Cardiac fibroblast (primary cell): ENCODE data around the gene RETREG1.

ENCODE experiments used
- DNase-seq, 2 donors: peaks; one replicate each; pipeline versions ENCODE4 v3.0.0 to v3.0.0-alpha.2; 2010; ENCODE audit warnings: low read depth in 2 of 2
- H3K4me3 ChIP-seq, 2 donors: replicated peaks in 1 of 2; 1 replicate in 1 of 2; 2 replicates in 1 of 2; pipeline ENCODE4 v1.5.1; 2011; ENCODE audit warnings: low read depth in 2 of 2, low read length in 2 of 2, mild to moderate bottlenecking in 2 of 2, moderate library complexity in 1 of 2
- TF ChIP-seq, protein P1 (sequence below): IDR thresholded peaks from one replicate; pipeline ENCODE4 v1.5.1; 2011; ENCODE audit warnings: low read depth, mild to moderate bottlenecking, low read length, inconsistent platforms

The RETREG1 gene

GRCh38 chr5:16459451-16459850 lies 157.3 kb downstream of the RETREG1 start:
- TF ChIP-seq, protein P1, sequence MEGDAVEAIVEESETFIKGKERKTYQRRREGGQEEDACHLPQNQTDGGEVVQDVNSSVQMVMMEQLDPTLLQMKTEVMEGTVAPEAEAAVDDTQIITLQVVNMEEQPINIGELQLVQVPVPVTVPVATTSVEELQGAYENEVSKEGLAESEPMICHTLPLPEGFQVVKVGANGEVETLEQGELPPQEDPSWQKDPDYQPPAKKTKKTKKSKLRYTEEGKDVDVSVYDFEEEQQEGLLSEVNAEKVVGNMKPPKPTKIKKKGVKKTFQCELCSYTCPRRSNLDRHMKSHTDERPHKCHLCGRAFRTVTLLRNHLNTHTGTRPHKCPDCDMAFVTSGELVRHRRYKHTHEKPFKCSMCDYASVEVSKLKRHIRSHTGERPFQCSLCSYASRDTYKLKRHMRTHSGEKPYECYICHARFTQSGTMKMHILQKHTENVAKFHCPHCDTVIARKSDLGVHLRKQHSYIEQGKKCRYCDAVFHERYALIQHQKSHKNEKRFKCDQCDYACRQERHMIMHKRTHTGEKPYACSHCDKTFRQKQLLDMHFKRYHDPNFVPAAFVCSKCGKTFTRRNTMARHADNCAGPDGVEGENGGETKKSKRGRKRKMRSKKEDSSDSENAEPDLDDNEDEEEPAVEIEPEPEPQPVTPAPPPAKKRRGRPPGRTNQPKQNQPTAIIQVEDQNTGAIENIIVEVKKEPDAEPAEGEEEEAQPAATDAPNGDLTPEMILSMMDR, result no peak
- no peak for DNase-seq
- no peak overlapping the region for H3K4me3 ChIP-seq

GRCh38 chr5:16457853-16458252 lies 158.9 kb downstream of the RETREG1 start:
- H3K4me3 ChIP-seq, result no peak overlapping the region
- DNase-seq, result peak in 1 of 2 donors; percentile 25
- TF ChIP-seq, protein P1, result no peak

- TF ChIP-seq, protein P1, result peak; percentile 1
- DNase-seq, result no peak
- H3K4me3 ChIP-seq, result no peak overlapping the region
These were observed 159.3 kb downstream of the RETREG1 start for GRCh38 chr5:16457451-16457850.

GRCh38 chr5:16456103-16456832 lies 160.5 kb downstream of the RETREG1 start:
- TF ChIP-seq, protein P1, result peak; percentile 60
- no peak overlapping the region for H3K4me3 ChIP-seq
- DNase-seq, result peak; percentile 85 to 91

GRCh38 chr5:16455668-16456067 lies 161.1 kb downstream of the RETREG1 start:
- peak in 1 of 2 donors; percentile 10 for DNase-seq
- TF ChIP-seq, protein P1, result no peak
- no peak overlapping the region for H3K4me3 ChIP-seq

DNA sequence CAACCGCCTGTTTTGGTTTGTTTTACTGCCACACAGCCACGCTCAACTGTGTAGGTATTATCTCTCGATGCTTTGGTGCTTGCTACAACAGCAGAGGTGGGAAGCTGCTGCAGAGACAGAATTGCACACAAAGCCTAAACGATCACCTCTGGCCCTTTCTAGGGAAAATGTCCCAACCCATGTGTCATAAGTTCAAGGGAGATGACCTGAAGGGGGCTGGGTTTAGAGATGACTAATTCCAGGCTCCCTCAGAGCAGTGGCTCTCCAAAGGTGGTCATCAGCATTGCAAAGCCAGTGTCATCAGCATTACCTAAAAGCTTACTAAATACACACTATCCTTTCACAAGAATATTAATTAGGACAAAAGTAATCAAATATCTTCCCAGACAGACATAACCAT lies 162.1 kb downstream of the RETREG1 start:
- no peak overlapping the region for H3K4me3 ChIP-seq
- DNase-seq, result peak in 1 of 2 donors; percentile 24
- TF ChIP-seq, protein P1, result no peak
